DMS 273 treated with DMSO at 0.1 percent for 48 hours (cell line): ENCODE data around the gene PARP11.
"Not testable (repeated sequence)": the region's sequence is repeated elsewhere in the genome, so short reads cannot be mapped to it uniquely, and the experiment has no call there.

Experiments used
- DNase-seq: peaks from one replicate; lab custom pipeline; 2025; lab: John Stamatoyannopoulos, UW

The PARP11 gene

GRCh38 chr12:3882896-3883564, 9.8 kb upstream of the PARP11 start:
- DNase-seq: no peak

GRCh38 chr12:3882406-3882805, 9.2 kb upstream of the PARP11 start:
- no peak for DNase-seq

DNA sequence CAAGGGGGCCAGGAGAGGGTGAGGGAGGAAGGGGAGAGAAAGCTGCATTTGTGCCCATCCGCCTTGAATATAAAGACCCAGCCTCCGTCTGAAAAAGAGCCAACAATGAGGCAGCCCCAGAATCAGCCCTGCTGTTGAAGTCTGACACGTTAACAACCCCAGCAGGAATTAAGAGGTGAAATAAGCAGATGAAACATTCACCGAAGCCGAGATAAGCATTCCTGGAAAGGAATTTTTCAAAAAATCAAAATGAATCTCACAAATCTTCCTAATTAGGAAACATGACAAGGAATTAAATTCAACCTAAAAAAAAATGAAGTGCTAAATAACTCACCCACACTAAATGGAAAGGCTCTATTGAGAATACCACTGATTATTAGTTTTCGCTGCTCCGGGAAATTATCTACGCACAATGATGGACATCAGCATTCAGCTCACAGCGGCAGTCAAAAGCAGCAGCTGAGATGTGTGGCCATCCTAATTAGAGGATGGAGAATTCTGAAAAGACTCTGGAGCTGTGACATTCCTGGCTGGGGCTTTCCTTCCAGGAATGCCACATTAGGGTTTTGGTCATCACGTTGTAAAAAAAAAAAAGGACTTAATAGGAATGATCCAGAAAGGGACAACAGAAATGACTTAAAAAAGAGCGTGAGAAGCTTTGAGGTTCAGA, 8.2 kb upstream of the PARP11 start:
- no peak for DNase-seq

GRCh38 chr12:3879846-3880245, 6.6 kb upstream of the PARP11 start:
- DNase-seq: no peak

GRCh38 chr12:3871356-3871755, 1.8 kb downstream of the PARP11 start:
- DNase-seq: no peak

DNA sequence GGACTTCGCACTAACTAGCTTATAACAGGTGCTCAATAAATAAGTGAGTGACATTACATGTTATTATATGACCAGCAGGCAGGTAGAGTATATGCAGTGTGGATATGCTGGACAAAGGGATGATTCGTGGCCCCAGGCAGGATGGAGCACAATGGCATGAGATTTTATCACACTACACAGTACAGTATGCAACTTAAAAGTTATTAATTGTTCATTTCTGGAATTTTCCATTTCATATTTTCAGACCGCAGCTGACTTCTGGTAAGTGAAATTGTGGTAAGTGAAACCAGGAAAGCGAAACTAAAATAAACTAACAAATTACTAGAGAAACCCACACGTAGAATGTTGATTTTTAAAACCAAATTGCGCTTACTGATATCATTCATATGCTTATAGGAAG, 3.3 kb downstream of the PARP11 start:
- no peak for DNase-seq

DNA sequence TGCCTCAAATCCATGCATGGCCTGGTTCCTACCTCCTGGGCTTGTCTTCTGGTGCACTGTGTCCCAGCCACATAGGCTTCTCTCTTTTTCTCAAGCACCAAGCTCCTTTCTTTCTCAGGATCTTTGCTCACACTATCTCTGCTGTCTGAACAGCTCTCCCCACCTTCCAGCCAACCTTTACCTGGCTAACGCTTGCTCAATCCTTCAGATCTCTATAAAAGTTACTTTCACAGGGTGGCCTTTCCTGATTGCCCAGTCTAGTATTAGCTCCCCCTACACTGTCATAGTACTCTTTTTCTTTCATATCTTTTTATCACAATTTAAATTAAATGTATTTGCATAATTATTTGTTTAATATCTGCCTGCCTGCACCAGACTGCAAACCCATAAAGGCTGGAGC, 3.8 kb downstream of the PARP11 start:
- DNase-seq: no peak

GRCh38 chr12:3863756-3864155, 9.4 kb downstream of the PARP11 start:
- no peak for DNase-seq

GRCh38 chr12:3842517-3842916, 30.7 kb downstream of the PARP11 start:
- DNase-seq: no peak

DNA sequence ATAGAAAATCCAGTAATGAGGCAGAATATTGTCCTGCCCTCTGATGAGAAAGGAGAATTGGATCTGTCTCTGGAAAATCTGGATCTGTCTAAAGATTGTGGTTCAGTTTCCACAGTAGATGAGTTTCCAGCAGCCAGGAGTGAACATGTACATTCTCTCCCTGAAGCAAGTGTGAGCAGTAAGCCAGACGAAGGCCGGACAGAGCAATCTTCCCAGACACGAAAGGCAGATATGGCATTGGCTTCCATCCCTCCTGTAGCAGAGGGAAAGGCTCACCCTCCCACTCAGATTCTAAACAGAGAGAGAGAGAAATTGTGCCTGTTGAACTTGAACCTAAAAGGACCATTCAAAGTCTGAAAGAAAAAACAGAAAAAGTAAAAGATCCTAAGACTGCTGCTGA, 31.4 kb downstream of the PARP11 start:
- no peak for DNase-seq

DNA sequence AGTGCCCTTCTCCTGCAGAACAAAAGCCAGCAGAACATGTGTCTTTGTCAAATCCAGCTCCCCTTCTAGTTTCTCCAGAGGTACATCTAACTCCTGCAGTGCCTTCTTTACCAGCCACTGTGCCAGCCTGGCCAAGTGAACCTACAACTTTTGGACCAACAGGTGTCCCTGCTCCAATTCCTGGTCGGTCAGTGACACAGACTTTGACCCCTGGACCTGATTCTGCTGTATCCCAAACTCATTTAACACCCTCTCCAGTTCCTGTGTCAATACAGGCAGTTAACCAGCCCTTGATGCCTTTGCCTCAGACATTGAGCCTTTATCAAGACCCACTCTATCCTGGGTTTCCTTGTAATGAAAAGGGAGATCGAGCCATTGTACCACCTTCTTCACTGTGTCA, 32.4 kb downstream of the PARP11 start:
- not testable (repeated sequence) for DNase-seq

DNA sequence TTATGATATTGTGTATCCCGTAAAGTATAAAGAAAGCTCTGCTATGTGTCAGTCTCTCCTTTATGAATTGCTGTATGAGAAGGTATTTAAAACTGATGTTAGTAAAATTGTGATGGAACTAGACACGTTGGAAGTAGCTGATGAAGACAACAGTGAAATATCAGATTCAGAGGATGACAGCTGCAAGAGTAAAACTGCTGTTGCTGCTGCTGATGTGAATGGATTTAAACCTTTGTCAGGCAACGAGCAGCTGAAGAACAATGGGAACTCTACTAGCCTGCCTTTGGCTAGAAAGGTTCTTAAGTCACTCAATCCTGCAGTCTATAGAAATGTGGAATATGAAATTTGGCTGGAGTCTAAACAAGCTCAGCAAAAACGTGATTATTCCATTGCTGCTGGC, 33.5 kb downstream of the PARP11 start:
- DNase-seq: not testable (repeated sequence)

DNA sequence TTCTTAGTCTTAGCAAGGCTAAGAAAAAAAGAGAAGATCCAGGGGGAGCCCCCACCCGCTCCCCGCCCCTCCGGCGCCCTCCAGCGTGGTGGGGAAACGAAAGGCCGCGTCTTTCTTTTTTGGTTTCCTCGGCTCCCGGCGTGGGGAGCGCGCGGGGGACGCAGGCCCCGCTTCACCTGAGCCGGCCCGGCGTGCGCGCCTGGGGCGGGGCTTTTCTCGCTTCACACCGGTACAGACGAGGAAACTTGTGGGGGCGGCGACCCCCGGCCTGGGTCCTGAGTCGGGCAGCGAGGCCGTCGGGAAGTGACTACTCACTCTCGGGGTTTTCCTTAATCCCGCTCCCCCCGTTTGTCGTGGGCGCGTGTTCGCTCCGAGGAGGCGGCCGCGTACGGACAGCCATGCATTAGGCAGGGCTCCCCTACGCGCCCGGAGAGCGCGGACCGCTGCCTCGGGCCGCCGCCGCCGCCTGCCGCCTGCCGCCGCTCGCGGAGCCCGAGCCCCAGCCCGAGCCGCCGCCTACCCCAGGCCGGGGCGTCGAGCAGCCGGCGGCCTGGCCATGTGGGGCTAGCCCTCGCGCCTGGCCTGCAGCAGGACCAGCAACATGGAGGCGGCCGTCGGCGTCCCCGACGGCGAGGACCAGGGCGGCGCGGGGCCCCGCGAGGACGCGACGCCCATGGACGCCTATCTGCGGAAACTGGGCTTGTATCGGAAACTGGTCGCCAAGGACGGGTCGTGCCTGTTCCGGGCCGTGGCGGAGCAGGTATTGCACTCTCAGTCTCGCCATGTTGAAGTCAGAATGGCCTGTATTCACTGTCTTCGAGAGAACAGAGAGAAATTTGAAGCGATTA, 34.3 kb downstream of the PARP11 start:
- DNase-seq: not testable (repeated sequence)

- no peak for DNase-seq
Observed at GRCh38 chr12:3838076-3838475, 35.1 kb downstream of the PARP11 start.

DNA sequence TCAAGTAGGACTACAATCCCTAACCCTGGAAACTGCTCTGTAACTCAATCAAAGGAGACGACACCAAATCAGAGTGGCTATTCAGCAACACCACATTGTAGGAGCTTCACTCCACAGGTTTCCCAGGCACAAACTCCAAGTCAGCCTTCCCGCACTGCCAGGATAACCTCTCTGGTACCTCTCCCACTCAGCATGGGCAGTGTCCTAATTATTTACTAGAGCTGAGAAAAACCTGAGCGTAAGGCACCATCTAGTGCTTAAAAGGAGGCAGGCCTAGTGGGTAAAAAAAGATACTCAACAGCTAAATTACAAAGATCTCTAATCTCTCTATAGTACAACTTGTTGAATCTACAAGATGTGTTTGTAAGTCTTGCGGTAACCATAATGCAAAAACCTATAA, 36.1 kb downstream of the PARP11 start:
- no peak for DNase-seq

GRCh38 chr12:3836641-3837040, 36.6 kb downstream of the PARP11 start:
- no peak for DNase-seq

GRCh38 chr12:3835914-3836313, 37.3 kb downstream of the PARP11 start:
- no peak for DNase-seq

- DNase-seq: no peak
Observed at GRCh38 chr12:3834774-3835173, 38.4 kb downstream of the PARP11 start.

GRCh38 chr12:3833670-3834310, 39.4 kb downstream of the PARP11 start:
- no peak for DNase-seq

DNA sequence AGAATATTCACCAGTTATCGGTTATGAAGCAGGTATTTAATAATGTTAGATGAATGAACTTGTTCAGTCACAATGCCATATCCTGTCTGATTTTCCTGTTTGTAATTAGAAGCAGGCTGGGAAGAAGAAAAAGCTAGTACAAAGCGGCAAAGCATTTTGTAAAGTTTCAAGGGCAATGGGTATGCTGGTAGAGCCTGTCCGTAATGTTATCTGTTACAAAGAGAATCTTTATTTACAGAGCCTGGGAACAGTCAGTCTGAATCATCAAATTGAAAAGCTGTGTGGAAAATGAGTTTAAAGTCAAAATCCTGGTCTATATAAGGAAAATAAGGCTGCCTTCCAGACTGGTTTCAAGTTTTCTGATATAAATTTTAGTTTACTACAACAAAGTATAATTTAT, 40.5 kb downstream of the PARP11 start:
- DNase-seq: no peak

GRCh38 chr12:3828888-3829287, 44.3 kb downstream of the PARP11 start:
- DNase-seq: no peak

GRCh38 chr12:3827301-3828000, 45.7 kb downstream of the PARP11 start:
- DNase-seq: no peak
